Activated CD8-positive, alpha-beta memory T cell treated with anti-CD3 and anti-CD28 coated beads, Interleukin-2, amount 10 ng/mL, durations not matched to agents 7 days and 5 days (primary cell): ENCODE measurements around the gene RGL4. TPM values are rescaled to one million over a fixed set of nuclear protein-coding genes. Genes with fewer than 3 reads are reported as not detected.
"Not testable (repeated sequence)": the region's sequence is repeated elsewhere in the genome, so short reads cannot be mapped to it uniquely, and the experiment has no call there.

ENCODE experiments used
- ATAC-seq: fragments of 150-1000 bp; cut with Tn5 transposase; one replicate; pipeline ENCODE4 v1.10.0; 2021; ENCODE audit warnings: moderate library complexity
- CTCF ChIA-PET: fragments of 350-600 bp; sonication (Branson Sonifier 250); formaldehyde crosslinking; loops from one replicate; lab custom pipeline; 2021; ENCODE audit warnings: antibody characterized with exemption; lab: Charles Lee
- DNase-seq: peaks from one replicate; pipeline ENCODE4 v3.0.0-alpha.2; 2020
- H3K27ac Mint-ChIP-seq: one replicate; pipeline ENCODE4 v1.8.0; 2021; ENCODE audit warnings: mild to moderate bottlenecking, mixed read lengths
- H3K27me3 Mint-ChIP-seq: one replicate; pipeline ENCODE4 v1.8.0; 2021; ENCODE audit warnings: mixed read lengths
- H3K36me3 Mint-ChIP-seq: one replicate; pipeline ENCODE4 v1.8.0; 2021; ENCODE audit warnings: mild to moderate bottlenecking, mixed read lengths
- H3K4me1 Mint-ChIP-seq: one replicate; pipeline ENCODE4 v1.8.0; 2021; ENCODE audit warnings: mixed read lengths
- H3K4me3 Mint-ChIP-seq: one replicate; pipeline ENCODE4 v1.8.0; 2021; ENCODE audit warnings: mild to moderate bottlenecking, moderate library complexity, mixed read lengths
- H3K9me3 Mint-ChIP-seq: one replicate; pipeline ENCODE4 v1.8.0; 2022; ENCODE audit warnings: low read depth, mixed read lengths
- total RNA-seq, 2 experiments: library from RNA; stranded (reverse); gene quantifications; one replicate each; pipeline ENCODE4 v1.2.3, GENCODE V29; 2021

RGL4 gene
- total RNA-seq, 2 experiments from 2014 or later, result 15.5 to 30.8 TPM

- Mint-ChIP-seq H3K36me3 (peaks cover 23% of the 10 kb centered on the region), H3K4me3 (peak overlapping the region; percentile 76), H3K27me3 (no peaks in the 10 kb centered on the region), H3K27ac (peak overlapping the region; percentile 46), H3K9me3 (no peaks in the 10 kb centered on the region), H3K4me1 (peaks cover 27% of the 10 kb centered on the region)
- DNase-seq, result no peak
- CTCF ChIA-PET, result interaction anchor here (1.1 to 1.6 kb wide), 3 partner anchors 10 to 179 kb away, joined by 3 to 4 read pairs (median 3); partner anchors contain the start of gene MIF
- no peak for ATAC-seq
These were observed 25.1 kb downstream of the RGL4 start for GRCh38 chr22:23715806-23716375.

GRCh38 chr22:23716811-23717801 lies 26.3 kb downstream of the RGL4 start:
- Mint-ChIP-seq H3K4me1 (peaks cover 25% of the 10 kb centered on the region), H3K27ac (peak overlapping the region; percentile 83), H3K9me3 (no peaks in the 10 kb centered on the region), H3K27me3 (no peaks in the 10 kb centered on the region), H3K36me3 (peaks cover 16% of the 10 kb centered on the region), H3K4me3 (peak overlapping the region; percentile 76)
- CTCF ChIA-PET, result interaction anchor here (1.1 to 1.4 kb wide), 8 partner anchors 11 to 439 kb away, joined by 3 to 6 read pairs (median 3); partner anchors contain the start of genes MIF and SLC2A11
- ATAC-seq (peak; percentile 94), DNase-seq (peak; percentile 87)

GRCh38 chr22:23718371-23719165 lies 27.8 kb downstream of the RGL4 start:
- CTCF ChIA-PET, result interaction anchor here (0.8 to 1.2 kb wide), 3 partner anchors 24 to 91 kb away, joined by 3 read pairs; no protein-coding TSS in a partner anchor
- Mint-ChIP-seq H3K27me3 (peaks cover 3% of the 10 kb centered on the region), H3K9me3 (no peaks in the 10 kb centered on the region), H3K4me1 (peaks cover 25% of the 10 kb centered on the region), H3K36me3 (peaks cover 9% of the 10 kb centered on the region), H3K4me3 (no peak overlapping the region), H3K27ac (no peak overlapping the region)
- ATAC-seq, result no peak
- DNase-seq, result no peak

GRCh38 chr22:23720855-23721254 lies 30.0 kb downstream of the RGL4 start:
- Mint-ChIP-seq H3K9me3 (no peaks in the 10 kb centered on the region), H3K4me1 (peaks cover 9% of the 10 kb centered on the region), H3K36me3 (no peaks in the 10 kb centered on the region), H3K27me3 (peaks cover 8% of the 10 kb centered on the region), H3K4me3 (no peak overlapping the region), H3K27ac (no peak overlapping the region)
- no peak for DNase-seq
- CTCF ChIA-PET, result no interaction called here
- ATAC-seq, result no peak

GRCh38 chr22:23722160-23722559 lies 31.3 kb downstream of the RGL4 start:
- DNase-seq (no peak), ATAC-seq (no peak)
- H3K4me3 Mint-ChIP-seq, result no peak overlapping the region
- H3K36me3 Mint-ChIP-seq, result no peaks in the 10 kb centered on the region
- no peaks in the 10 kb centered on the region for H3K9me3 Mint-ChIP-seq
- CTCF ChIA-PET, result interaction anchor here (0.9 kb wide), 1 partner anchor 26 kb away, joined by 3 read pairs; no protein-coding TSS in a partner anchor
- H3K27ac Mint-ChIP-seq, result no peak overlapping the region
- peaks cover 4% of the 10 kb centered on the region for H3K4me1 Mint-ChIP-seq
- peaks cover 8% of the 10 kb centered on the region for H3K27me3 Mint-ChIP-seq

GRCh38 chr22:23722724-23723123 lies 31.9 kb downstream of the RGL4 start:
- Mint-ChIP-seq H3K27me3 (peaks cover 8% of the 10 kb centered on the region), H3K27ac (no peak overlapping the region), H3K4me3 (no peak overlapping the region), H3K36me3 (no peaks in the 10 kb centered on the region), H3K9me3 (no peaks in the 10 kb centered on the region), H3K4me1 (no peaks in the 10 kb centered on the region)
- DNase-seq, result no peak
- ATAC-seq, result no peak
- CTCF ChIA-PET, result interaction anchor here (0.7 kb wide), 1 partner anchor 112 kb away, joined by 3 read pairs; no protein-coding TSS in a partner anchor

GRCh38 chr22:23728108-23728507 lies 37.3 kb downstream of the RGL4 start:
- H3K4me1 Mint-ChIP-seq, H3K4me3 Mint-ChIP-seq, CTCF ChIA-PET, H3K36me3 Mint-ChIP-seq, DNase-seq, ATAC-seq, H3K9me3 Mint-ChIP-seq, H3K27ac Mint-ChIP-seq: not testable (repeated sequence)
- peaks cover 12% of the 10 kb centered on the region for H3K27me3 Mint-ChIP-seq

- H3K27ac Mint-ChIP-seq, result no peak overlapping the region
- H3K4me1 Mint-ChIP-seq, result peaks cover 1% of the 10 kb centered on the region
- no peaks in the 10 kb centered on the region for H3K36me3 Mint-ChIP-seq
- ATAC-seq, result no peak
- CTCF ChIA-PET, result interaction anchor here (1.5 to 1.9 kb wide), 2 partner anchors 12 to 37 kb away, joined by 4 to 7 read pairs; partner anchors contain the start of gene ZNF70
- no peak for DNase-seq
- no peak overlapping the region for H3K4me3 Mint-ChIP-seq
- H3K27me3 Mint-ChIP-seq, result no peaks in the 10 kb centered on the region
- H3K9me3 Mint-ChIP-seq, result no peaks in the 10 kb centered on the region
These were observed 46.9 kb downstream of the RGL4 start for GRCh38 chr22:23737696-23738095.

- Mint-ChIP-seq H3K27me3 (no peaks in the 10 kb centered on the region), H3K4me1 (peaks cover 4% of the 10 kb centered on the region), H3K4me3 (no peak overlapping the region), H3K9me3 (peaks cover 3% of the 10 kb centered on the region), H3K27ac (no peak overlapping the region), H3K36me3 (peaks cover 24% of the 10 kb centered on the region)
- DNase-seq (no peak), ATAC-seq (no peak)
- CTCF ChIA-PET, result interaction anchor here (1.2 kb wide), 1 partner anchor 24 kb away, joined by 3 read pairs; no protein-coding TSS in a partner anchor
These were observed 51.9 kb downstream of the RGL4 start for GRCh38 chr22:23742505-23743264.

- H3K4me1 Mint-ChIP-seq, result peaks cover 4% of the 10 kb centered on the region
- H3K9me3 Mint-ChIP-seq, result peaks cover 3% of the 10 kb centered on the region
- peaks cover 24% of the 10 kb centered on the region for H3K36me3 Mint-ChIP-seq
- DNase-seq (no peak), ATAC-seq (no peak)
- H3K27ac Mint-ChIP-seq, result no peak overlapping the region
- CTCF ChIA-PET, result interaction anchor here (1.0 to 1.2 kb wide), 2 partner anchors 16 to 24 kb away, joined by 3 read pairs; no protein-coding TSS in a partner anchor
- H3K4me3 Mint-ChIP-seq, result no peak overlapping the region
- no peaks in the 10 kb centered on the region for H3K27me3 Mint-ChIP-seq
These were observed 52.5 kb downstream of the RGL4 start for GRCh38 chr22:23743303-23743705.

GRCh38 chr22:23744001-23744400 lies 53.2 kb downstream of the RGL4 start:
- ATAC-seq (no peak), DNase-seq (no peak)
- Mint-ChIP-seq H3K27me3 (no peaks in the 10 kb centered on the region), H3K4me3 (no peak overlapping the region), H3K36me3 (peaks cover 24% of the 10 kb centered on the region), H3K27ac (no peak overlapping the region), H3K4me1 (peaks cover 3% of the 10 kb centered on the region), H3K9me3 (peaks cover 3% of the 10 kb centered on the region)
- CTCF ChIA-PET, result interaction anchor here (0.7 to 1.2 kb wide), 4 partner anchors 8 to 23 kb away, joined by 3 to 6 read pairs (median 4); no protein-coding TSS in a partner anchor

GRCh38 chr22:23744485-23744884 lies 53.7 kb downstream of the RGL4 start:
- peaks cover 3% of the 10 kb centered on the region for H3K9me3 Mint-ChIP-seq
- DNase-seq (no peak), ATAC-seq (no peak)
- H3K4me3 Mint-ChIP-seq, result no peak overlapping the region
- no peak overlapping the region for H3K27ac Mint-ChIP-seq
- H3K36me3 Mint-ChIP-seq, result peaks cover 24% of the 10 kb centered on the region
- CTCF ChIA-PET, result interaction anchor here (0.7 to 1.0 kb wide), 3 partner anchors 9 to 17 kb away, joined by 3 to 6 read pairs (median 4); no protein-coding TSS in a partner anchor
- H3K4me1 Mint-ChIP-seq, result peaks cover 3% of the 10 kb centered on the region
- no peaks in the 10 kb centered on the region for H3K27me3 Mint-ChIP-seq
